Astrocyte of the spinal cord (primary cell): ENCODE measurements around the gene CHN2.

Experiments
- DNase-seq: peaks from one replicate; pipeline ENCODE4 v3.0.0; 2011; ENCODE audit warnings: low read depth, low spot score
- H3K4me3 ChIP-seq: 2 replicates; pipeline ENCODE4 v1.5.1; 2011; ENCODE audit warnings: low read depth, mild to moderate bottlenecking, low read length, moderate library complexity
- in situ Hi-C: cut with HindIII; loops from 2 replicates; pipeline ENCODE4 v1.10.0; 2017; ENCODE audit warnings: low sequenced_read_pairs
- TF ChIP-seq, protein P1 (sequence below): IDR thresholded peaks from 2 replicates; pipeline ENCODE4 v1.5.1; 2012; ENCODE audit warnings: low read depth, mild to moderate bottlenecking, low read length, inconsistent platforms

CHN2 gene

DNA sequence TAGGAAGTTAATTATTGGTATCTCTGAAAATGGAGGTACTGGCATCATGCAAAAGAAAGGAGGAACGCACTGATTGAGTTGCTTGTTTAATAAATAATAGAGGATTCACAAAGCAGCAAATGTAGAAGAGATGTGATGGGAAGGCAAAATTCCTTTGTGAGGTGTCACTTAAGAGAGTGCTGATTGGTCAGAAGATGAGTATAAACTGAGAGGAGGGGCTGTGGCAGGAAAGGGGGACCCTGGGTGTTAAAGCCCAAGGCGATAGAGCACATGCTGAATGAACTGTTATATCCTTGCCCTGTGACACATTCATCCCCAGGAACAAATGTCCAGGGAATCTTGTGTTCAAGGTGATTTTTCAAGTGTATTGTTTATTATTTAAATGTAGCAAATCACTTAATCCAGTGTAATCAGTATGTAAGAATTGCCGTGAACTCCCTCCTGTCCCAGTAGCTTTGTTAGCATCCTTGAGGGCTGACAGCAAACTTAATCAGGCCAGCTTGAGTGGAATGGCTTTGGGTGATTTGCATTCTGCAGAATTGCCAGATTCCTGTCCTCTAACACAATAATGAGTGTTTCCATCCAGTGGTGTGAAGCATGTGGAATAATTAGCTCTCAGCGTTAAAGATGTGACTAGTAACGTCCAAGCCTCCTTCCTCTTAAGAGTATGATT is 111.9 kb downstream of the CHN2 start:
- no peak overlapping the region for H3K4me3 ChIP-seq
- in situ Hi-C loops: no loop called here
- TF ChIP-seq, protein P1, sequence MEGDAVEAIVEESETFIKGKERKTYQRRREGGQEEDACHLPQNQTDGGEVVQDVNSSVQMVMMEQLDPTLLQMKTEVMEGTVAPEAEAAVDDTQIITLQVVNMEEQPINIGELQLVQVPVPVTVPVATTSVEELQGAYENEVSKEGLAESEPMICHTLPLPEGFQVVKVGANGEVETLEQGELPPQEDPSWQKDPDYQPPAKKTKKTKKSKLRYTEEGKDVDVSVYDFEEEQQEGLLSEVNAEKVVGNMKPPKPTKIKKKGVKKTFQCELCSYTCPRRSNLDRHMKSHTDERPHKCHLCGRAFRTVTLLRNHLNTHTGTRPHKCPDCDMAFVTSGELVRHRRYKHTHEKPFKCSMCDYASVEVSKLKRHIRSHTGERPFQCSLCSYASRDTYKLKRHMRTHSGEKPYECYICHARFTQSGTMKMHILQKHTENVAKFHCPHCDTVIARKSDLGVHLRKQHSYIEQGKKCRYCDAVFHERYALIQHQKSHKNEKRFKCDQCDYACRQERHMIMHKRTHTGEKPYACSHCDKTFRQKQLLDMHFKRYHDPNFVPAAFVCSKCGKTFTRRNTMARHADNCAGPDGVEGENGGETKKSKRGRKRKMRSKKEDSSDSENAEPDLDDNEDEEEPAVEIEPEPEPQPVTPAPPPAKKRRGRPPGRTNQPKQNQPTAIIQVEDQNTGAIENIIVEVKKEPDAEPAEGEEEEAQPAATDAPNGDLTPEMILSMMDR: no peak
- DNase-seq: no peak

DNA sequence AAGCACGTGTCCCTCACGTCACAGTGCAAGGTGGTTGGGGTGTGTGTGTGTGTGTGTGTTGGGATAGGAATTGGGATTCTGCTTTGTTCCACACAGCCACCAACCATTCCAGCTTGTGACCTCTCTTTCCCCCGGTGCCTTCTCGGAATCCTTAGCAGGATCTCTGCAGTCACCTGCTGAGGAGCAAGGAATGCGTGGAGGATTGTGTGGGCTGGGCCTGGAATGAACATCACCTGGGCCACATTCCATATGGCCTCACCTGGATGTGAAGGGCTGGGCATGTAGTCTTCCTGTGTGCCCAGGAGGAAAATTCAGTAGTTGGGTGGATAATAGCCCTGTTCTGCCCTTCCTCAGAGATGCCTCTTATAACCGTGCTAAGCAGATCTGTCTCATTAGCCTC is 113.8 kb downstream of the CHN2 start:
- no peak overlapping the region for H3K4me3 ChIP-seq
- DNase-seq: no peak
- in situ Hi-C loops: no loop called here
- TF ChIP-seq, protein P1: no peak

DNA sequence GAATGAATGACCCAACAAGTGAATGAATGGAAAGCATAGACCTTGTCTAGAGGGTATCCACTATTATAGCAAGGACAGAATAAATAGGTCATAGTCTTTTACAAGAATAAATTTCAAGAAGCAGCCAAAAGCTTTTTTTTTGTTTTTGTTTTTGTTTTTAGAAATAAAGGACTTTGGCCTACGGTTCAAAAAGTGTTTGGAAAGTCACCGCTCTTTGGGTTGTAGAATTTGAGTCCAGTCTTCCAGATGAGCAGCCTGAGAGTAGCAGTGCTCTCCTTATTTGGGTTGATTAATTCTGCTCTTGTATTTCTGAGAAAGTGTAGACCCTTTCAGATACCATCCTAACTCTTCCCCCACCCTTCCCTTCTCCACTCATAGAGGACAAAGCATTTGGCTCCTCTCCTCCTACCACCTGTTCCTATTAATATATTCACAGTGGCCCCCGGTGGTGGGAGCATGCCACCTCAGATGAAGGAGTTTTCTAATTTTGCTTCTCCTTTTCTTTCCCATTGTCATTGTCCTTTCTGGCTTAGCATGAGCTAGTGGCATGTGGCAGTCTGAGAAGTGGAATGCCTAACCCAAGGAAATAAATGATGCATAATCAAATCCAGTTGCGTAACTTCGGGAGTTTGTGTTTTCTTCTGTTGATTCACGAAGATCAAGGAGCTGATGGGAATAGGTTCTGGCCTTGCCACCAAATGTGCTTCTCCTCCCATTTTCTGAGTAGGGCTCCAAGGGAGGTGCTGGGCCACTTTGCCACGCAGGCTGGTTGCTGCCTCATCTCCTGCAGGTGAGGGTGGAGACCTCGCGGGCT is 114.7 kb downstream of the CHN2 start:
- TF ChIP-seq, protein P1: peak; percentile 34
- DNase-seq: no peak
- H3K4me3 ChIP-seq: no peak overlapping the region
- in situ Hi-C loops: no loop called here

DNA sequence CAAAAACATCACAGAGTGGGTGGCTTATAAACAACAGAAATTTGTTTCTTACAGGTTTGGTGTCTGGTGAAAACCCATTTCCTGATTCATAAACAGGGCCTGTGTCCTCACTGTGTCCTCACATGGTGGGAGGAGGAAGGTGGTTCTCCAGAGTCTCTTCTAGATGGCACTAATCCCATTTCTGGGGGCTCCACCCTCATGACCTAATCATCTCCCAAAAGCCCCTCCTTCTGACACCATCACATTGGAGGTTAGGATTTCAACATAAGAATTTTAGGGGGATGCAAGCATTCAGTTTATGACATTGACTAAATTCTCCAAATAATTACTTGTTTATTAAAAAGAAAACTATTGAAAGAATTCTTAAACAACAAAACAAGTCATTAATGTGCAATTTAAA is 116.0 kb downstream of the CHN2 start:
- DNase-seq: no peak
- no peak overlapping the region for H3K4me3 ChIP-seq
- TF ChIP-seq, protein P1: no peak
- in situ Hi-C loops: no loop called here

DNA sequence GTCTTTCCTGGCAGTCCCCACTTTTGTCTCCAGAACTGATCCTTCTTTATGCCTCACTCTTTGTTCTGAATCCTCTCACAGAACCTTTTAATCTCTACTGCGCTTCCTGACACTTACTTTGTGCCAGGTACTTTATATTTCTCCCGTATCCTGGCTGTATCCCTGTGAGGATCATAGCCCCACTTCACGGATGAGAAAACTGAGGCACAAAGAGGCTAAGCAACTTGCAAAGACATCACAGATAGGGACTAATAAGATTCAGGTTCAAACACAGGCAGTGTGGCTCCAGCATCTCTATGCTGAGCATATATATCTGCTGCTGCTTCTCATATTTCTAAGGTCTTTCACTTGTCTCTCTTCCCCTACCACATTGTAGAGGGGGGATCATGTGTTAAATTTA is 116.7 kb downstream of the CHN2 start:
- TF ChIP-seq, protein P1: no peak
- H3K4me3 ChIP-seq: no peak overlapping the region
- DNase-seq: no peak
- in situ Hi-C loops: no loop called here

DNA sequence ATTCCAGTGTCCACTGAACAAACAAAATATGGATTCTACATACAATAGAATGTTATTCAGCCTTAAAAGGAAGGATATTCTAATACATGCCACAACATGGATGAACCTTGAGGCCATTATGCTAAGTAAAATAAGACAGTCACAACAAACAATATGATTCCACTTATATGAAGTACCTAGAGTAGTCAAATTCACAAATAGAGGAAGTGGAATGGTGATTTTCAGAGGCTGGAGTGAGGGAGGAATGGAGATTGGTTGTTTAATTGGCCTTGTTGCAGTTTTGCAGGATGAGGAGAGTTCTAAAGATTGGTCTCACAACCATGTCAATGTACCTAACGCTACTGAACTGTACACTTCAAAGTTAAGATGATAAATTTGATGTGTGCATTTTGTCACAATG is 119.6 kb downstream of the CHN2 start:
- TF ChIP-seq, protein P1: no peak
- DNase-seq: no peak
- in situ Hi-C loops: no loop called here
- H3K4me3 ChIP-seq: no peak overlapping the region
